Right lobe of liver (tissue), 4 donors: ENCODE measurements around the gene CYP4F12.

Experiments
- POLR2A ChIP-seq: fragments of 450-650 bp; IDR thresholded peaks from one replicate; pipeline ENCODE4 v1.6.1; 2017; ENCODE audit warnings: antibody characterized with exemption, mild to moderate bottlenecking
- TF ChIP-seq, protein P1 (sequence below), 4 donors: fragments of 200-600 bp in 3 of 4; fragments of 450-650 bp in 1 of 4; IDR thresholded peaks; one replicate each; pipeline versions ENCODE4 v1.5.1 to v1.8.0; 2016 to 2022; ENCODE audit warnings: antibody characterized with exemption in 4 of 4, mild to moderate bottlenecking in 2 of 4
- donor health status: DM: no; HTN: no; CAD: no.
- donor health status: DM: no; HTN: no; CAD: no.
- donor health status: DM: no; HTN: yes; CAD: no.

GRCh38 chr19:15641901-15642491 lies 30.9 kb upstream of the CYP4F12 start:
- TF ChIP-seq, protein P1, sequence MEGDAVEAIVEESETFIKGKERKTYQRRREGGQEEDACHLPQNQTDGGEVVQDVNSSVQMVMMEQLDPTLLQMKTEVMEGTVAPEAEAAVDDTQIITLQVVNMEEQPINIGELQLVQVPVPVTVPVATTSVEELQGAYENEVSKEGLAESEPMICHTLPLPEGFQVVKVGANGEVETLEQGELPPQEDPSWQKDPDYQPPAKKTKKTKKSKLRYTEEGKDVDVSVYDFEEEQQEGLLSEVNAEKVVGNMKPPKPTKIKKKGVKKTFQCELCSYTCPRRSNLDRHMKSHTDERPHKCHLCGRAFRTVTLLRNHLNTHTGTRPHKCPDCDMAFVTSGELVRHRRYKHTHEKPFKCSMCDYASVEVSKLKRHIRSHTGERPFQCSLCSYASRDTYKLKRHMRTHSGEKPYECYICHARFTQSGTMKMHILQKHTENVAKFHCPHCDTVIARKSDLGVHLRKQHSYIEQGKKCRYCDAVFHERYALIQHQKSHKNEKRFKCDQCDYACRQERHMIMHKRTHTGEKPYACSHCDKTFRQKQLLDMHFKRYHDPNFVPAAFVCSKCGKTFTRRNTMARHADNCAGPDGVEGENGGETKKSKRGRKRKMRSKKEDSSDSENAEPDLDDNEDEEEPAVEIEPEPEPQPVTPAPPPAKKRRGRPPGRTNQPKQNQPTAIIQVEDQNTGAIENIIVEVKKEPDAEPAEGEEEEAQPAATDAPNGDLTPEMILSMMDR (IDR thresholded peaks at IDR 0.05), result no peak
- TF ChIP-seq POLR2A, result no peak
